Fibroblast of skin of left quadriceps (primary cell): Measurements from ENCODE around the gene CELF4.

ENCODE experiments used
- DNase-seq, 2 experiments: peaks; one replicate each; pipeline ENCODE4 v3.0.0-alpha.2; 2013; ENCODE audit warnings: low read depth in 2 of 2

The CELF4 gene

GRCh38 chr18:37494406-37494805 is 71.2 kb downstream of the CELF4 start:
- no peak for DNase-seq

GRCh38 chr18:37493352-37493935 is 72.2 kb downstream of the CELF4 start:
- no peak for DNase-seq

- DNase-seq, result no peak
Measured at GRCh38 chr18:37492952-37493351, 72.6 kb downstream of the CELF4 start.

- DNase-seq, result no peak
Measured at GRCh38 chr18:37491526-37491925, 74.1 kb downstream of the CELF4 start.

- no peak for DNase-seq
Measured at GRCh38 chr18:37489998-37490397, 75.6 kb downstream of the CELF4 start.

- no peak for DNase-seq
Measured at GRCh38 chr18:37489011-37489410, 76.6 kb downstream of the CELF4 start.

- no peak for DNase-seq
Measured at GRCh38 chr18:37487400-37487867, 78.2 kb downstream of the CELF4 start.

- DNase-seq, result no peak
Measured at GRCh38 chr18:37486848-37487247, 78.8 kb downstream of the CELF4 start.

- no peak for DNase-seq
Measured at GRCh38 chr18:37484983-37485834, 80.4 kb downstream of the CELF4 start.

GRCh38 chr18:37483984-37484819 is 81.4 kb downstream of the CELF4 start:
- no peak for DNase-seq

- no peak for DNase-seq
Measured at GRCh38 chr18:37483221-37483971, 82.2 kb downstream of the CELF4 start.

GRCh38 chr18:37482433-37482832 is 83.2 kb downstream of the CELF4 start:
- DNase-seq, result no peak

GRCh38 chr18:37482002-37482401 is 83.6 kb downstream of the CELF4 start:
- no peak for DNase-seq

GRCh38 chr18:37481491-37481890 is 84.1 kb downstream of the CELF4 start:
- no peak for DNase-seq

GRCh38 chr18:37481072-37481471 is 84.5 kb downstream of the CELF4 start:
- DNase-seq, result no peak

- no peak for DNase-seq
Measured at GRCh38 chr18:37476611-37477295, 88.8 kb downstream of the CELF4 start.

GRCh38 chr18:37476182-37476581 is 89.4 kb downstream of the CELF4 start:
- no peak for DNase-seq

- DNase-seq, result no peak
Measured at GRCh38 chr18:37473195-37473840, 92.3 kb downstream of the CELF4 start.

GRCh38 chr18:37471637-37472036 is 94.0 kb downstream of the CELF4 start:
- DNase-seq, result no peak

GRCh38 chr18:37470986-37471385 is 94.6 kb downstream of the CELF4 start:
- no peak for DNase-seq
